Measurements from ENCODE around the gene IRAK3. TPM values are rescaled to one million over a fixed set of nuclear protein-coding genes. Genes with fewer than 3 reads are reported as not detected.

IRAK3 gene
- total RNA-seq, 4 donors from 2014 or later, result 7.8 to 18.7 (median 14.8) TPM

DNA sequence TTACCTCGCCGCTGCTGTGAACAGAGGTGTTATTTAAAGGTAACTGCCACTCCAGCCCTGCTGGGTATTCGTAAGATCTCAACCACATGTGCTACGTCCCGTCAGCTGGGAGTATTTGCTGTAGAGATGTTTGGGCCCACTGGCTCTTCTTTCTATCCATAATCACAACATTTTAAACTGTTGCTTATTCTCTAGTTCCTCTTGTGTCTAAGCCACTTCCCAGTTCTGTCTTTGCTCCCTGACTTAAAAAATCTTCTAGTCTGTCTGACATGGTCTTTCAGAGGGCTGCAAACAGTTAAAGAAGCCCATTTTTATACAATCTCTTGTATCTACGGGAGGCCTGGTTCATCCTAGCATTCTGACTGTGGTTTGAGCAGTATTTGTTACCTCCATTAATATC is 80.1 kb downstream of the IRAK3 start:
- no peaks in the 10 kb centered on the region for H3K27me3 ChIP-seq
- H3K27ac ChIP-seq, result no peak overlapping the region
- H3K4me1 ChIP-seq, result no peaks in the 10 kb centered on the region
- no peak for ATAC-seq
- 50 to 74% methylated on average over 3 to 5 of the region's 6 CpGs for WGBS, 2 donors (ENCODE audit: low coverage in 1 of 2)
- TF ChIP-seq, protein P1, sequence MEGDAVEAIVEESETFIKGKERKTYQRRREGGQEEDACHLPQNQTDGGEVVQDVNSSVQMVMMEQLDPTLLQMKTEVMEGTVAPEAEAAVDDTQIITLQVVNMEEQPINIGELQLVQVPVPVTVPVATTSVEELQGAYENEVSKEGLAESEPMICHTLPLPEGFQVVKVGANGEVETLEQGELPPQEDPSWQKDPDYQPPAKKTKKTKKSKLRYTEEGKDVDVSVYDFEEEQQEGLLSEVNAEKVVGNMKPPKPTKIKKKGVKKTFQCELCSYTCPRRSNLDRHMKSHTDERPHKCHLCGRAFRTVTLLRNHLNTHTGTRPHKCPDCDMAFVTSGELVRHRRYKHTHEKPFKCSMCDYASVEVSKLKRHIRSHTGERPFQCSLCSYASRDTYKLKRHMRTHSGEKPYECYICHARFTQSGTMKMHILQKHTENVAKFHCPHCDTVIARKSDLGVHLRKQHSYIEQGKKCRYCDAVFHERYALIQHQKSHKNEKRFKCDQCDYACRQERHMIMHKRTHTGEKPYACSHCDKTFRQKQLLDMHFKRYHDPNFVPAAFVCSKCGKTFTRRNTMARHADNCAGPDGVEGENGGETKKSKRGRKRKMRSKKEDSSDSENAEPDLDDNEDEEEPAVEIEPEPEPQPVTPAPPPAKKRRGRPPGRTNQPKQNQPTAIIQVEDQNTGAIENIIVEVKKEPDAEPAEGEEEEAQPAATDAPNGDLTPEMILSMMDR (IDR thresholded peaks at IDR 0.05), result no peak
- no peak for TF ChIP-seq POLR2A (IDR thresholded peaks at IDR 0.05)
- TF ChIP-seq POLR2AphosphoS5 (IDR thresholded peaks at IDR 0.05), result no peak
- TF ChIP-seq EP300 (IDR thresholded peaks at IDR 0.05), result no peak
- H3K36me3 ChIP-seq, result no peaks in the 10 kb centered on the region
- no peaks in the 10 kb centered on the region for H3K9me3 ChIP-seq
- H3K4me3 ChIP-seq, result no peak overlapping the region

DNA sequence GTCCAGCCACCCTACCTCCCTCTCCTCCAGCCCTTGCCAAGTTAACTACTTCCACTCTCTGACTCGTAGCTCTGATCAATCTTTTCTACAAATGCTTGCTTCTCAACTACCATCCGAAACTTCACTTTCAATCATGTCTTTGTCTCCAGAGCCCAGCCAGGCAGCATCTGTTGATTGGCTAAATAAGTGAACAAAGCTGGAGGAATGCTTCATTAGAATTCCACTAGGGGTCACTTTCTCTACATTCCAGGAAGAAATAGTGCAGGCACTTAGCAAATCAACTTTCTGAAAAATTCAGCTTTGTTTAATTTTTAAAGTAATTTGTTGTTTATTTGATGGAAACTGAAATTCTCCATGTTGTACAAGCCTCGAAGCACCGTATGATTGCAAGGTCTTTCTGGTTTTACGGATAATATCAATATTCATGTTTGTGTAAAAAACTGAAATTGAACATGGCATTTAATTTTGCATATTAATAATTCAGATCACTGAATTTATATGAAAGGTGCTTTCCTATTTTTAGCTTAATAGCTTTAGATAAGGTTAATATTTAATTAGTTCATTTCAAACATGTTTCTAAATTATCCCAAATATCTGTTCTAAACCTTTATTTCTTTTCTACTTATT is 80.9 kb downstream of the IRAK3 start:
- Histone ChIP-seq H3K36me3 (no peaks in the 10 kb centered on the region), H3K27ac (no peak overlapping the region), H3K4me1 (no peaks in the 10 kb centered on the region), H3K9me3 (no peaks in the 10 kb centered on the region), H3K27me3 (no peaks in the 10 kb centered on the region), H3K4me3 (no peak overlapping the region)
- 42 to 57% methylated on average over 5 of the region's 5 CpGs for WGBS, 2 donors (ENCODE audit: low coverage in 1 of 2)
- no peak for ATAC-seq
- TF ChIP-seq EP300 (IDR thresholded peaks at IDR 0.05), result no peak
- TF ChIP-seq, protein P1 (IDR thresholded peaks at IDR 0.05), result peak; percentile 49 to 67 (median 59)
- no peak for TF ChIP-seq POLR2A (IDR thresholded peaks at IDR 0.05)
- no peak for TF ChIP-seq POLR2AphosphoS5 (IDR thresholded peaks at IDR 0.05)

DNA sequence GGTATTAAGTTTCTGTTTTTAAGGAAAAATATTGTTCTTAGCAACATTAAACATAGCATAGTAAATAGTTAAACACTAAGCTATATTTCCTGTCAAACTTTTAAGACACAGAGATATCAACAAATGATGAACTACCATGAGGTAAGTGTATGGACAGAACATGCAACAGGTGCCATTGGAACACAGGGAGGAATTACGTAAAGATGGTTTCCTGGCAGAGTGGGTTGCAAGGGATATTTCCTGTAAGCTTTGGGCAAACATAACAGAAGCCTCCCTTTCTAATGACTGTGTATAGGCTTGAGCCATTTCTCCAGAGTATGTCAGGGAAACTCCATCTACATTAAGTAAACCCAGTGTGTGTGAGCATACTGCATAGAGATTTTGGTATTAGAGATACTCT is 81.6 kb downstream of the IRAK3 start:
- Histone ChIP-seq H3K4me1 (no peaks in the 10 kb centered on the region), H3K9me3 (no peaks in the 10 kb centered on the region), H3K27me3 (no peaks in the 10 kb centered on the region), H3K36me3 (no peaks in the 10 kb centered on the region), H3K4me3 (no peak overlapping the region), H3K27ac (no peak overlapping the region)
- ATAC-seq, result no peak
- TF ChIP-seq POLR2A (IDR thresholded peaks at IDR 0.05), result no peak
- TF ChIP-seq, protein P1 (IDR thresholded peaks at IDR 0.05), result no peak
- TF ChIP-seq POLR2AphosphoS5 (IDR thresholded peaks at IDR 0.05), result no peak
- no peak for TF ChIP-seq EP300 (IDR thresholded peaks at IDR 0.05)
- 71 to 75% methylated on average over 1 of the region's 1 CpG for WGBS, 2 donors (ENCODE audit: low coverage in 1 of 2)

DNA sequence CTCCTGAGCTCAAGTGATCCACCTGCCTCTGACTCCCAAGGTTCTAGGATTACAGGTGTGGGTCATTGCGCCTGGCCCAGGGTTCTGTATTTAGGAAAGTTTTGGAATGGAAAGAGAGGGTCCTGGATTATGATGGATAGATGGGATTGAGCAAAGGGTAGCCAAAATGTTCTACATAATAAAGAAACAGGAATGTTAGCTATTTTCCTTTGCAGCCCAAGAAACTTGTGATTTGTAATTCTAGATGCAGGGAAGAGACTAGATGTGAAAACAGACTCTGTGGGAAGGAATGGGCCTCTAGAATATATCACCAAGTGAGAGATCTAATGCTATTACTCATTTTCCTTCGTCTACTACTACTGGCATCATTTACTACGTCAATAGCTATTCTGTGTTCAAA is 83.6 kb downstream of the IRAK3 start:
- ATAC-seq, result no peak
- TF ChIP-seq POLR2A (IDR thresholded peaks at IDR 0.05) (no peak), EP300 (IDR thresholded peaks at IDR 0.05) (no peak)
- no peaks in the 10 kb centered on the region for H3K4me1 ChIP-seq
- H3K4me3 ChIP-seq, result no peak overlapping the region
- H3K27ac ChIP-seq, result no peak overlapping the region
- H3K27me3 ChIP-seq, result no peaks in the 10 kb centered on the region
- no peaks in the 10 kb centered on the region for H3K36me3 ChIP-seq
- H3K9me3 ChIP-seq, result no peaks in the 10 kb centered on the region
- WGBS, 2 donors (ENCODE audit: low coverage in 1 of 2), result 61 to 62% methylated on average over 3 of the region's 3 CpGs

DNA sequence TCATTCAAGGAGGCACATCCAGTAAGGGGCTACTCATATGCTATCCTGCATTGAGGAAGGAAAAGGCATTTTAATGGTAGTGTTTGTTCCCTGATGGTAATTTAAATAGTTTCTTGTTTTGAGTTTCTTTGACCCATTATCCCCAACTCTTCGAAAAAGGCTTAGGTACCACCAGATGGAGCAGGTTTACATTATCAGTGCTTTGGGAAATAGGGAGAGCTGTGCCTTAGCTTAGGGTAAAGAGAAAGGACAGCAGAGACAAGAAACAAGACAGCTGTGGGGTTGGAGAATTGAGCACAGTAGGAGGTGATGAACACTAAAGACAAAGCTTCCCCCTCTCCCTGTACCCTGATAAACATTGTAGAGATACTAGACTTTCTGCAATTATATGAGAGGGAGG is 84.1 kb downstream of the IRAK3 start:
- ATAC-seq, result no peak

More for the DNA sequence above, 84.1 kb downstream of the IRAK3 start:
- Histone ChIP-seq H3K4me3 (no peak overlapping the region), H3K4me1 (no peaks in the 10 kb centered on the region), H3K9me3 (no peaks in the 10 kb centered on the region), H3K36me3 (no peaks in the 10 kb centered on the region), H3K27ac (no peak overlapping the region), H3K27me3 (no peaks in the 10 kb centered on the region)
- TF ChIP-seq EP300 (IDR thresholded peaks at IDR 0.05), result no peak
- TF ChIP-seq, protein P1 (IDR thresholded peaks at IDR 0.05), result no peak
- TF ChIP-seq POLR2AphosphoS5 (IDR thresholded peaks at IDR 0.05), result no peak
- TF ChIP-seq POLR2A (IDR thresholded peaks at IDR 0.05), result no peak
- WGBS, 2 donors (ENCODE audit: low coverage in 1 of 2), result 55 to 56% methylated on average over 1 of the region's 1 CpG

All from gastroesophageal sphincter (tissue), 4 donors.